Loucy (cell line): Measurements from ENCODE around the gene TMEM135.

Experiments
- H2AFZ ChIP-seq: fragments of 200-600 bp; sonication (generic); 2 replicates; pipeline ENCODE4 v1.6.0; 2016; ENCODE audit warnings: antibody characterized with exemption, mild to moderate bottlenecking, low read length, moderate library complexity
- H3F3A ChIP-seq: fragments of 200-600 bp; 2 replicates; pipeline ENCODE4 v1.6.0; 2016; ENCODE audit warnings: antibody characterized with exemption, low read depth, mild to moderate bottlenecking
- H3K27me3 ChIP-seq: fragments of 200-600 bp; sonication (generic); 2 replicates; pipeline ENCODE4 v1.6.1; 2014; ENCODE audit warnings: low read length, mild to moderate bottlenecking; ENCODE audit not compliant: insufficient read depth, poor library complexity, severe bottlenecking
- H3K36me3 ChIP-seq: fragments of 200-600 bp; sonication (generic); 2 replicates; pipeline ENCODE4 v1.6.1; 2016; ENCODE audit warnings: low read length; ENCODE audit not compliant: insufficient read depth
- H3K4me1 ChIP-seq: fragments of 200-600 bp; sonication (generic); 2 replicates; pipeline ENCODE4 v1.5.1; 2014; ENCODE audit warnings: low read length, mild to moderate bottlenecking; ENCODE audit not compliant: insufficient read depth, poor library complexity, severe bottlenecking
- H3K4me2 ChIP-seq: fragments of 200-600 bp; sonication (generic); 2 replicates; pipeline ENCODE4 v1.6.0; 2014; ENCODE audit warnings: antibody characterized with exemption, low read length, low read depth, mild to moderate bottlenecking; ENCODE audit not compliant: poor library complexity, severe bottlenecking
- H3K4me3 ChIP-seq: fragments of 200-600 bp; sonication (generic); 2 replicates; pipeline ENCODE4 v1.5.1; 2014; ENCODE audit warnings: low read length, mild to moderate bottlenecking, mixed read lengths; ENCODE audit not compliant: poor library complexity, severe bottlenecking
- H3K79me2 ChIP-seq: fragments of 200-600 bp; sonication (generic); 2 replicates; pipeline ENCODE4 v1.6.1; 2014; ENCODE audit warnings: low read length; ENCODE audit not compliant: insufficient read depth
- H3K9ac ChIP-seq: fragments of 200-600 bp; sonication (generic); 2 replicates; pipeline ENCODE4 v1.6.0; 2014; ENCODE audit warnings: mild to moderate bottlenecking, low read depth, low read length, moderate library complexity; ENCODE audit not compliant: poor library complexity, severe bottlenecking
- H3K9me2 ChIP-seq: fragments of 200-600 bp; sonication (generic); replicated peaks from 2 replicates; pipeline ENCODE4 v1.6.1; 2016; ENCODE audit warnings: low read depth, low read length, mixed read lengths
- H3K9me3 ChIP-seq: fragments of 200-600 bp; sonication (generic); 2 replicates; pipeline ENCODE4 v1.6.1; 2014; ENCODE audit warnings: mild to moderate bottlenecking, antibody characterized with exemption, low read length, low read depth; ENCODE audit not compliant: insufficient read depth
- H4K20me1 ChIP-seq: fragments of 200-600 bp; sonication (generic); 2 replicates; pipeline ENCODE4 v1.6.0; 2014; ENCODE audit warnings: antibody characterized with exemption, low read length, mild to moderate bottlenecking; ENCODE audit not compliant: insufficient read depth, poor library complexity, severe bottlenecking
- CTCF ChIP-seq: fragments of 200-600 bp; sonication (generic); conservative IDR thresholded peaks from 2 replicates; pipeline ENCODE4 v1.5.1; 2014; ENCODE audit warnings: mild to moderate bottlenecking, antibody characterized with exemption, low read length
- EZH2phosphoT487 ChIP-seq: fragments of 200-600 bp; IDR thresholded peaks from 2 replicates; pipeline ENCODE4 v1.6.1; 2018; ENCODE audit warnings: antibody characterized with exemption, mild to moderate bottlenecking, moderate library complexity, borderline replicate concordance

The TMEM135 gene

GRCh38 chr11:87081358-87081757, 43.6 kb downstream of the TMEM135 start:
- Histone ChIP-seq H3K9me3 (peaks cover 5% of the 10 kb centered on the region; the same call in 1 of the 2 replicates), H4K20me1 (no peaks in the 10 kb centered on the region), H3K4me3 (no peak overlapping the region), H3K4me2 (peak overlapping the region; percentile 7), H3F3A (no peaks in the 10 kb centered on the region), H2AFZ (no peak overlapping the region), H3K9ac (no peak overlapping the region), H3K4me1 (peaks cover 9% of the 10 kb centered on the region), H3K36me3 (peaks cover 19% of the 10 kb centered on the region; the same call in 1 of the 2 replicates), H3K27me3 (no peaks in the 10 kb centered on the region), H3K9me2 (no peaks in the 10 kb centered on the region), H3K79me2 (0 out of 2 replicates have a peak, but pooled peaks cover 3% of the 10 kb centered on the region)
- TF ChIP-seq CTCF (no peak), EZH2phosphoT487 (no peak)

DNA sequence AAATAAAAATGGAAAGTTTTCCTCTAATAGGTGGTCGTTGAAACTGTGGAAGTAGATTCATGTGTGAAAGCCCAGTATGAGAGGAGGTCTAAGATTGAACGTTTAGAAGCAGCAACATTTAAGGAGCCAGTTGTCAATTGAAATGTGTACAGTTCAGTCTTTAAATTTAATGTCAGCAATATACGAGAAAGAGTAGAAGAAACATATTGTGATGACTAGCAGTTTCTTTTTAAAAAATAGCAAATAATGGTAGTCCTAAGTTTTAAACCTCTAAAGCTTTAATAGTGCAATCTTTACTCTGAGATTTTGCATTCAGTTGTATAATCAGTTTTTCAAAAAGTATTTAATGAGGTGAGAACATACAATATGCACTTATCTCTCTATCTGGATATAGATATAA, 44.9 kb downstream of the TMEM135 start:
- H3K79me2 ChIP-seq: 0 out of 2 replicates have a peak, but pooled peaks cover 3% of the 10 kb centered on the region
- H3K9me3 ChIP-seq: peaks cover 8% of the 10 kb centered on the region; the same call in 1 of the 2 replicates
- H3K27me3 ChIP-seq: no peaks in the 10 kb centered on the region
- no peaks in the 10 kb centered on the region for H4K20me1 ChIP-seq
- no peaks in the 10 kb centered on the region for H3F3A ChIP-seq
- peaks cover 12% of the 10 kb centered on the region; the same call in 1 of the 2 replicates for H3K36me3 ChIP-seq
- H3K4me2 ChIP-seq: no peak overlapping the region
- no peak overlapping the region for H3K9ac ChIP-seq
- no peak overlapping the region for H3K4me3 ChIP-seq
- H2AFZ ChIP-seq: no peak overlapping the region
- no peaks in the 10 kb centered on the region for H3K9me2 ChIP-seq
- TF ChIP-seq EZH2phosphoT487: no peak
- peaks cover 9% of the 10 kb centered on the region for H3K4me1 ChIP-seq

DNA sequence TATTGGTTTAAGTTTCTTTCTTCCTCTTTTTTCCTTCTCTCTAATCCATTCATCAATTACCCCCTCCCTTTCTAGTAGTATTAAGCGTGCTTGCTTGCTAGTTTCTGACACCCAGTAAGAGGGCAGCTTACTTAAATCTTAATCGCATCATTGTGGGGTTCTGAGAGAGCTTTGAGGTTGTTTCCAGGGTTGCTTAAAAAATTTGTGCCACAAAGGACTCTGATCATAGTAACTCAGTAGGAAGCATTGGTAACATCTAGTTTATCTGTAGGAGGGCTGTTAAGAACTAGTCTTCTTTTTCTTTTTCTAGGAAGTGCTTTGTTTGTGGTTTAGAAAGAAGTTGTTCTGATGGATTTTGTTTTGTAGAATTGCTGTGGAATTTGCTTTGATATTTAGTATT, 45.3 kb downstream of the TMEM135 start:
- Histone ChIP-seq H3F3A (no peaks in the 10 kb centered on the region), H3K4me1 (peaks cover 9% of the 10 kb centered on the region), H3K79me2 (0 out of 2 replicates have a peak, but pooled peaks cover 3% of the 10 kb centered on the region), H3K9me2 (no peaks in the 10 kb centered on the region), H2AFZ (no peak overlapping the region), H3K36me3 (peaks cover 15% of the 10 kb centered on the region; the same call in 1 of the 2 replicates), H3K9ac (no peak overlapping the region), H3K27me3 (no peaks in the 10 kb centered on the region), H3K9me3 (peaks cover 8% of the 10 kb centered on the region; the same call in 1 of the 2 replicates), H4K20me1 (no peaks in the 10 kb centered on the region), H3K4me2 (no peak overlapping the region), H3K4me3 (no peak overlapping the region)
- TF ChIP-seq CTCF (no peak), EZH2phosphoT487 (no peak)

- Histone ChIP-seq H4K20me1 (peaks cover 2% of the 10 kb centered on the region), H2AFZ (no peak overlapping the region), H3K4me2 (no peak overlapping the region), H3F3A (no peaks in the 10 kb centered on the region), H3K27me3 (no peaks in the 10 kb centered on the region), H3K4me3 (no peak overlapping the region), H3K36me3 (peaks cover 23% of the 10 kb centered on the region), H3K4me1 (peaks cover under 1% of the 10 kb centered on the region), H3K9me3 (peaks cover 20% of the 10 kb centered on the region), H3K79me2 (0 out of 2 replicates have a peak, but pooled peaks cover 7% of the 10 kb centered on the region), H3K9me2 (no peaks in the 10 kb centered on the region), H3K9ac (no peak overlapping the region)
- TF ChIP-seq CTCF (no peak), EZH2phosphoT487 (no peak)
Measured at GRCh38 chr11:87092159-87092558, 54.4 kb downstream of the TMEM135 start.
